SW 1271 (cell line): ENCODE results near the gene DMAP1.
"Not testable (repeated sequence)": the region's sequence is repeated elsewhere in the genome, so short reads cannot be mapped to it uniquely, and the experiment has no call there.

ENCODE experiments used
- DNase-seq, 2 experiments: peaks; one replicate each; lab custom pipeline; 2025; lab: John Stamatoyannopoulos, UW

Gene DMAP1

GRCh38 chr1:44213222-44214112 is at the start of gene DMAP1:
TSS of gene DMAP1 (plus strand) at chr1:44213471. CDS start at chr1:44213754, 283 bp downstream.
- peak; percentile 12 to 78 for DNase-seq

DNA sequence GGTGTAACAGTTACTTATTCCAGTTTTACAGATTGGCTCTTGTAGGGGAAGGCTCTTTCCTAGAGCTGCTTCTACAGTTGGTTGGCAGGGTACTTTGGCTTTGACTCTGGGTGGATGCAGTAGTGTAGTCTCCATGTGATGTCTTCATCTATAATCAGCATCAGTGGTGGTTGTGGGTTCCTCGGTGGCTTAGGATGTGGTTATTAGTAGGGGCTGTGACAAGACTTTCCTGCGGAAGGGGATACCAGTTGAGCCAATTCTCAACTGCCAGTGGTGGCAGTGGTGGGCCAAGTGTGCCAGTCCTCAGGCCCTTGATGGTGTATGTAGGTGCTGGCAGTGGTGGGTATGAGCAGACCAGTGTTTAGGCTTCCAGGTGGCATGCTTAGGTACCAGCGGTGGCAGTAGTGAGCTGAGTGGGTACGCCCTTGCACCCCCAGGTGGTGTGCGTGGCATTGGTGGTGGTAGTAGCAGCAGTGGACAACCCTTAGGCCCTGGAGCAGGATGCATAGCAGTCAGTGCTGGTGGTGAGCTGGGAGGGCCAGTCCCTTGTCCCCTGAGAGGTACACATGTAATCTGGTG is 44.7 kb upstream of the DMAP1 start:
- DNase-seq, result no peak

- no peak for DNase-seq
Measured at GRCh38 chr1:44170281-44170823, 42.9 kb upstream of the DMAP1 start.

DNA sequence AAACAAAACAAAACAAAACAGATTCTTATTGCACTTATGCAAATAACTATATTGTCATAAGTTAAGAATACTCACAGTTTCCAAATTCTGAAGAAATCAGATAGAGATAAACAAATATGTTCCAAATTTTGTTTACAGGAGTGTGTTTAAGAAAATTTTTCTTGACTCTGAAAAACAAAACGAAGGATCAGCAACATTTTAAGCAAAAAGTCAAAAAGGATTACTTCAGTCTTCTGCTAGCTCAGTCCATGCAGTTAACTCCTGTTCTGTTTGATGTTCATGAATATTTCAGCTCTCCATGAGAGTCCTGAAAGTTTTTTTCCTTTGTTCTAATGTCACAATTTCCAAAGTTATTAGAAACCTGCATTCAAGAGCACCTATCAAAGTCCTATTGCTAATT is 38.6 kb upstream of the DMAP1 start:
- DNase-seq, result no peak

DNA sequence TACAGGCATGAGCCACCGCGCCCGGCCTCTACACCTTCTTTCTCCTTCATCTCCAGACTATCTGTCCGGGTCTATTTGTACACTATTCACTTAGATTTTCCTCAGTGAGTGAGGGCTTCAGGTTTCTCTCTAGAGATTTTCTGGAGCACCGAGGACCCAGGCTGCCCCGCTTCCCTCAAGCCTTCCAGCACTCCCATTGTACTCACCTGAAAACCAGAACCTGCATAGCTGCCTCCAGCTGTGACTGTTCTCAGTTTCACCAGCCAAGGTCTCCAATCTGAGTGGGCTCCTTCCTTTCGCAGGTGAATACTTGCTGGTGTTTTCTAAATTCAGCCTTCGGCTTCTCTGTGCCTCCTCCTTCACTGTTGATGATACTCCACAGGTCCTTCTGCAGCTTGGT is 12.9 kb upstream of the DMAP1 start:
- no peak for DNase-seq

DNA sequence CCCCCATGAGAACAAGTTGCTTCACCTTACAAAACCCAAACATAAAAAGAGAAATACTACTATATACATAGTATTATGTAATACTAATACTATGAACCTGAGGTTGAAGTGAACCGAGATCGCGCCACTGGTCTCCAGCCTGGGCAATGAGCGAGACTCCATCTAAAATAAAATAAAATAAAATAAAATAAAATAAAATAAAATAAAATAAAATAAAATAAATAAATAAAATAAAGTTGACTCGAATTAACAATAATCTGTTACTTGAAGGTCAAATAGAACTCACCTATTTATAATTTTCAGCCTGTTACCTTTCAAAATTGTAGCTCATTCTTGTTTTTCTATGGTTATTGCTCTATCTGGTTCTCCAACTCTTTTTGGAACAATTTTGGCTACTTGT is 6.7 kb upstream of the DMAP1 start:
- not testable (repeated sequence) for DNase-seq

DNA sequence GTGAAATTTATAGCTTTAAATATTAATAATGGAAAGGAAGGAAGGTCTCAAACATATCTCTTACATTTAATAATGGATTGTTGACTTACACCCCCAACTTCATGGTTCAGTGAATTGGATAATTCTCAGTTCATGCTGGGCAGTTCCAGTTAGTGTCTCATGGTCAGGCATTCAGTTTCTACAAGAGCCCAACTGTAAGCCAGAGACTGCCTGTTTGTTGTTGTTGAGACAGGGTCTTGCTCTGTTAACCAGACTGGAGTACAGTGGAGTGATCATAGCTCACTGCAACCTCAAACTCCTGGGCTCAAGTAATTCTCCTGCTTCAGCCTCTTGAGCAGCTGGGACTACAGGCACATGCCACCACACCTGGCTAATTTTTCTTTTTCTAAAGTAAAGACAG is 5.0 kb upstream of the DMAP1 start:
- no peak for DNase-seq

DNA sequence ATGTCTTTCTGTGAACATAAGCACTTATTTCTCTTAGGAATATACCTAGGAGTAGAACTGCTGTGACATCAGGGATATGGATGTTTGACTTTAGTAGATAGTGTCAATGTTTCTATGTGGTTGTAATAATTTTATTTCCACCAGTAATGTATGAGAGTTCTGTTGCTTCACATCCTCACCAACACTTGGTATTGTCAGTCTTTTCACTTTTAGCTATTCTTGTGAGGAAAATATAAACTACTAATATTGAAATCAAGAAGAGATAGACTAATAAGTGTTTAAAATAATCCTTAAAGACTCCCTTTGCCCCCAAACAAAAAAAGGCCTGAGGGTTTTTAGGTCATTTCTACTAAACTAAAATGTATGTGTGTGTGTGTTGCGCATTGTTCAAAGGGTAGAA is 2.7 kb upstream of the DMAP1 start:
- DNase-seq, result no peak

DNA sequence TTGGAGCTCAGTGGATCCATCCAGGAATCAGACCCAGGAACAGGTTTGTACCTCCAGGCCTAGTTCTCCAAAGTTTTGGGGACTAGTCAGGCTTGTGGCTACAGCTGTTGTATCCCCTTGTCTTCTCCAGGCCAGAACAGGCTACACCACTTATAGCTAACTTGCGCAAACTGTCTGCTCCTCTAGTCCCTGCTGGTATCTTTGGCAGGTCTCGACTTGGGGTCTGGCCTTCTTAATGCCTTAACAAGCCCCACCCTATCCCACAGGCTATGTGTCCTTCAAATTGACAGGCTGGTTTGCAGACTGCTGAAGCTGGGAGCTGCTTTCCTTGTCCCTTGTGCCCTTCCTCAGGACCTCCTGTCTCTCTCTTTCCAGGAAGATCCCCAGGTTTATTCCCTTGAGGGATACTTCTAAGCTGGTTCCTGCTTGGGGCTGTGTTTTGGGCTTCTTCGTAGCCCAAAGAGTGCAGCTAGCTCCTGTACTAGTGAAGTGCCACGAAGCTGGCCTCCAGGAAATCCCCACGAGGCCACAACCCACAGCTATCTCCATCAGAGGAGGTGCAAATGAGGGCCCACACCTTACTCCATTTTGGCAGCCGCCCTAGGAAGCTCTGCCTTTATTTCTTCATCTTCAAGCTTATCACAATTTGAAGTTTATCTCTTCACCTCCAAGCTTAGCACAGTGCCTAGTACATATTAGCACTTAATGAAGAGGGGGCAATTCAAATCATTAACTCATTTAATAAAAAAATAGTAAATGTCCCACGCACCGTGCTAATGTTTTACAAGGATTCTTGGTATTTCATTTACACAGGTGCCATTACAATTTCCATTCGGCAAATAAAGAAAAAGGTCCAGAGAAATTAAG is 683 bp upstream of the DMAP1 start:
- no peak for DNase-seq

- DNase-seq, result peak; percentile 18 to 38
Measured at GRCh38 chr1:44217809-44218410, 4.6 kb downstream of the DMAP1 start.

DNA sequence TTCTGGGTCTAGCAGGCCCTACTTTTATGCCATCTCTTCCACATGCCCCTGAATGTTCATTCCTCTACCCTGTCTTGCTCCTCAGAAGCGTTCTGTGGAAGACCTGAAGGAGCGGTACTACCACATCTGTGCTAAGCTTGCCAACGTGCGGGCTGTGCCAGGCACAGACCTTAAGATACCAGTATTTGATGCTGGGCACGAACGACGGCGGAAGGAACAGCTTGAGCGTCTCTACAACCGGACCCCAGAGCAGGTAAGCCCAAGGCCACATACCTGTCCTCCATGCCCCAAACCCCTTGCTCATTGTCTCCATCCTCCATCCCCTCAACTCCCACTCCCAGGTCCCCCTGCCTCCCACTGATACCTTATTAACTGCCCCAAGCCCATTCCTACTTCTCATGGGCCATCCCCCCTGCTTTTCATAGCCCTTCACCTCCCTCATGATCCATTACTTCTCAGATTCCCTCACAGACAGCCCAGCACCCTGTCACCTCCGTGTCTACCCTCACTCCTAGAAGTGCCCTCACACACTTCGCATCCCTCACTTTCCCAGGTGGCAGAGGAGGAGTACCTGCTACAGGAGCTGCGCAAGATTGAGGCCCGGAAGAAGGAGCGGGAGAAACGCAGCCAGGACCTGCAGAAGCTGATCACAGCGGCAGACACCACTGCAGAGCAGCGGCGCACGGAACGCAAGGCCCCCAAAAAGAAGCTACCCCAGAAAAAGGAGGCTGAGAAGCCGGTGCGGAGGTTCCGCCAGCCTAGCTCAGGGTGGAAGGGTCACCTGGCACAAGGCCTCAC is 5.4 kb downstream of the DMAP1 start:
- no peak for DNase-seq

DNA sequence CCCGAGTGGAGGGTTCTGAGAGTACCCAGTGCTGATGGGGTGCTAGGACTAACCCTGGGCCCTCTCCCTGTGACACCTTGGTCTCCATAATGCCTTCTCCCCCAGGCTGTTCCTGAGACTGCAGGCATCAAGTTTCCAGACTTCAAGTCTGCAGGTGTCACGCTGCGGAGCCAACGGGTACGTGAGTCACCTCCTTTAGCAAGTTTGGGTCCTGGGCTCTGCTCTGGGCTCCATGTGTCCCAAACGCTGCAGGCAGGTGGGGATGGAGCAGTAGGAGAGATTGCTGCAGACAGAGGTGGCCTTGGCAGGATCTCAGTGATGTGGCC is 6.0 kb downstream of the DMAP1 start:
- no peak for DNase-seq

DNA sequence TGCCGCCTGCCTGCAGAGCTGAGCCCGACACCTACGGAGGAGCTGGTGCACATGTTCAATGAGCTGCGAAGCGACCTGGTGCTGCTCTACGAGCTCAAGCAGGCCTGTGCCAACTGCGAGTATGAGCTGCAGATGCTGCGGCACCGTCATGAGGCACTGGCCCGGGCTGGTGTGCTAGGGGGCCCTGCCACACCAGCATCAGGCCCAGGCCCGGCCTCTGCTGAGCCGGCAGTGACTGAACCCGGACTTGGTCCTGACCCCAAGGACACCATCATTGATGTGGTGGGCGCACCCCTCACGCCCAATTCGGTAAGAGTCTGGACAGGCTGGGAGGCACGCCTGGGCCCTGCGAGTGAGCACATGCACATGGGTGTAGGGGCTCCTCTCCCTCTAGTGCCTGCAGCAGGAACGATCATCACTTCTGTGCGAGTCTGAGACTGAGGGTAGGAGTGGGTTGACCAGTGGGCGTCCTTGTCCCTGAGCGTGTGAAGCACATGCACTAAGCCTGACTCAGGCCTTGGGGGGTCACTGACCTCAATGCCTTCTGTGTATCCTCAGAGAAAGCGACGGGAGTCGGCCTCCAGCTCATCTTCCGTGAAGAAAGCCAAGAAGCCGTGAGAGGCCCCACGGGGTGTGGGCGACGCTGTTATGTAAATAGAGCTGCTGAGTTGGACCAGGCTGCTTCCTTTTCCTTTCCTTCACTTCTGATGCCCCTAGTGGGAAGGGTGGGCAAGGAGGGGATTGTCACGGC is 6.9 kb downstream of the DMAP1 start:
- DNase-seq, result no peak

DNA sequence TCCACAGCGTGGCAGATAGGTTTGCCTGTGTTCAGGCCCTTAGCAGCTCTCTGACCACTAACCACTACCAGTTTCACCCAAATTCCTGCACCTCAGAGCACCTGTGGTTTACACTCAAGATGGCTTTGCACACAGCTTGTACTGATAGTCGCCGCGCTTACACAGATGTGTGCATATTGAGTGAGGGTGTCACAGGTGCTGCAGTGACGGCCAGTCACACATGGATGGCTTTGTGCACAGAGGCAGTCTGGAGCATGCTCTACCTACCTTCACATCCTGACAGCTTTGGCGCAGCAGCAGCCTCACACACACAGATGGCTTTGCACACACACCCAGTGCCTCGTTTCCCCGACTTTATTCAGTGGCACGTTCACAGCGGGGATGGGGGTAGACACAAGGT is 7.5 kb downstream of the DMAP1 start:
- no peak for DNase-seq

DNA sequence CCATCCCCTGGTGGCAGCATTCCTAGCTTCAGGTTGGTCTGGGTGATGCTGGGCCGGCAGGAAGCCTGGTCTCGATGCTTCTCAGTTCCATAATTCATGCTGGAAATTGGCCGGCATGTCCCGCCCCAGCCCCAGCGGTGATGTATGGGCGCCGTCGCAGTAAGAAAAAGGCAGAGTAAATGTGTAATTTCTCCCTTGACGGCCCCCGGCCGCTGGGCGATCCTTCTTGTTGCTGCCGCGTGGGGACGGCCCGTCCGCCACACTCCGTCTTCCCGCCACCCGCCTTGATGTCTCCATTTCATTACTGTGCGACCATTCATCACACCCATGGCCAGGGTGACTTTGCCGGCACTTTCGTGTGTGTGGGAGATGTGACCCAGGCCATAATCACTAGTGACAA is 8.5 kb downstream of the DMAP1 start:
- no peak for DNase-seq

GRCh38 chr1:44222397-44223186 is 9.3 kb downstream of the DMAP1 start:
- no peak for DNase-seq

DNA sequence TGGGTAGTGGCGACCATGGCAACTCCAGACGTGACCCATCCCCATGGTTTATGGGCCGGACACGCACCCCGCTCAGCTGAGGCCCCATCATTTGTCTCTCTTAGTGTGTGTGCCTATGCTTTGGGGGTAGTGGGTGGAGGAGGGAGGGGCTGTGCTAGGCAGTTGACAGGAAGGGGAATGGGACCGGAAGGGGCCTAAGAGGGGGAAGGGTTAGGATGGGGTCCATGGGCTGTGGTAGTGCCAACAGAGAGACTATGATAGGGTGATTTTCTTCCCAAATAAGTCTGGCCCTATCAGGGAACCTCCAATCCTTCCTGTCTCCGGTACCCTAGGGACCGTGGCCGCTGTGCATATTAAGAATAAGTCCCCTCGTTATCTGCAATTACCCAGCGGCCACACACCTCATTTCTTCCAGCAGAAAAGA is 9.9 kb downstream of the DMAP1 start:
- no peak for DNase-seq

GRCh38 chr1:44225761-44226160 is 12.5 kb downstream of the DMAP1 start:
- DNase-seq, result no peak

GRCh38 chr1:44227211-44227610 is 13.9 kb downstream of the DMAP1 start:
- DNase-seq, result no peak

- no peak for DNase-seq
Measured at GRCh38 chr1:44228218-44228617, 14.9 kb downstream of the DMAP1 start.
